Osteocyte (in vitro differentiated cells): ENCODE measurements around the gene DYTN. TPM values are rescaled to one million over a fixed set of nuclear protein-coding genes. Genes with fewer than 3 reads are reported as not detected.

ENCODE experiments used
- DNase-seq: peaks from one replicate; pipeline ENCODE4 v3.0.0; 2021; ENCODE audit warnings: mixed read lengths; ENCODE audit not compliant: unreplicated experiment; ENCODE audit errors: extremely low spot score
- H3K27ac Mint-ChIP-seq: one replicate; pipeline ENCODE4 v1.8.0; 2021; ENCODE audit warnings: mild to moderate bottlenecking, mixed read lengths; ENCODE audit not compliant: unreplicated experiment
- H3K27me3 Mint-ChIP-seq: one replicate; pipeline ENCODE4 v1.8.0; 2021; ENCODE audit warnings: mixed read lengths; ENCODE audit not compliant: unreplicated experiment
- H3K36me3 Mint-ChIP-seq: one replicate; pipeline ENCODE4 v1.8.0; 2021; ENCODE audit warnings: mixed read lengths; ENCODE audit not compliant: unreplicated experiment
- H3K4me1 Mint-ChIP-seq: one replicate; pipeline ENCODE4 v1.8.0; 2021; ENCODE audit warnings: mixed read lengths; ENCODE audit not compliant: unreplicated experiment
- H3K4me3 Mint-ChIP-seq: one replicate; pipeline ENCODE4 v1.8.0; 2021; ENCODE audit warnings: mild to moderate bottlenecking, moderate library complexity, mixed read lengths; ENCODE audit not compliant: unreplicated experiment
- H3K9me3 Mint-ChIP-seq: one replicate; pipeline ENCODE4 v1.8.0; 2021; ENCODE audit warnings: mixed read lengths; ENCODE audit not compliant: unreplicated experiment
- CTCF ChIP-seq: fragments of 200-600 bp; sonication (generic); IDR thresholded peaks from 2 replicates; pipeline ENCODE4 v1.5.0; 2021; ENCODE audit warnings: antibody characterized with exemption, mild to moderate bottlenecking, moderate library complexity
- total RNA-seq: library from RNA; stranded (reverse); gene quantifications from 2 replicates; pipeline ENCODE4 v1.2.1, GENCODE V29; 2021

DYTN gene
- total RNA-seq, 1 donor from 2014 or later: not detected

GRCh38 chr2:206756816-206757215 lies 38.6 kb upstream of the DYTN start:
- Mint-ChIP-seq H3K4me3 (no peak overlapping the region), H3K27me3 (peaks cover 30% of the 10 kb centered on the region), H3K27ac (no peak overlapping the region), H3K9me3 (no peaks in the 10 kb centered on the region), H3K36me3 (no peaks in the 10 kb centered on the region), H3K4me1 (no peaks in the 10 kb centered on the region)
- DNase-seq: no peak
- TF ChIP-seq CTCF: no peak

GRCh38 chr2:206740800-206741199 lies 22.6 kb upstream of the DYTN start:
- Mint-ChIP-seq H3K4me3 (no peak overlapping the region), H3K36me3 (no peaks in the 10 kb centered on the region), H3K27ac (no peak overlapping the region), H3K4me1 (no peaks in the 10 kb centered on the region), H3K9me3 (no peaks in the 10 kb centered on the region), H3K27me3 (peaks cover 21% of the 10 kb centered on the region)
- no peak for TF ChIP-seq CTCF
- DNase-seq: no peak

GRCh38 chr2:206739271-206739670 lies 21.1 kb upstream of the DYTN start:
- Mint-ChIP-seq H3K4me1 (no peaks in the 10 kb centered on the region), H3K27ac (no peak overlapping the region), H3K4me3 (no peak overlapping the region), H3K36me3 (no peaks in the 10 kb centered on the region), H3K9me3 (no peaks in the 10 kb centered on the region), H3K27me3 (peaks cover 21% of the 10 kb centered on the region)
- TF ChIP-seq CTCF: no peak
- no peak for DNase-seq

GRCh38 chr2:206736935-206737334 lies 18.7 kb upstream of the DYTN start:
- Mint-ChIP-seq H3K4me1 (no peaks in the 10 kb centered on the region), H3K27me3 (peaks cover 15% of the 10 kb centered on the region), H3K36me3 (no peaks in the 10 kb centered on the region), H3K4me3 (no peak overlapping the region), H3K27ac (no peak overlapping the region), H3K9me3 (no peaks in the 10 kb centered on the region)
- no peak for TF ChIP-seq CTCF
- DNase-seq: no peak

GRCh38 chr2:206733341-206733740 lies 15.1 kb upstream of the DYTN start:
- Mint-ChIP-seq H3K9me3 (peaks cover 6% of the 10 kb centered on the region), H3K36me3 (no peaks in the 10 kb centered on the region), H3K4me1 (no peaks in the 10 kb centered on the region), H3K4me3 (no peak overlapping the region), H3K27ac (no peak overlapping the region), H3K27me3 (peaks cover 15% of the 10 kb centered on the region)
- no peak for TF ChIP-seq CTCF
- DNase-seq: no peak
